Measurements from ENCODE around the gene GAR1.

DNA sequence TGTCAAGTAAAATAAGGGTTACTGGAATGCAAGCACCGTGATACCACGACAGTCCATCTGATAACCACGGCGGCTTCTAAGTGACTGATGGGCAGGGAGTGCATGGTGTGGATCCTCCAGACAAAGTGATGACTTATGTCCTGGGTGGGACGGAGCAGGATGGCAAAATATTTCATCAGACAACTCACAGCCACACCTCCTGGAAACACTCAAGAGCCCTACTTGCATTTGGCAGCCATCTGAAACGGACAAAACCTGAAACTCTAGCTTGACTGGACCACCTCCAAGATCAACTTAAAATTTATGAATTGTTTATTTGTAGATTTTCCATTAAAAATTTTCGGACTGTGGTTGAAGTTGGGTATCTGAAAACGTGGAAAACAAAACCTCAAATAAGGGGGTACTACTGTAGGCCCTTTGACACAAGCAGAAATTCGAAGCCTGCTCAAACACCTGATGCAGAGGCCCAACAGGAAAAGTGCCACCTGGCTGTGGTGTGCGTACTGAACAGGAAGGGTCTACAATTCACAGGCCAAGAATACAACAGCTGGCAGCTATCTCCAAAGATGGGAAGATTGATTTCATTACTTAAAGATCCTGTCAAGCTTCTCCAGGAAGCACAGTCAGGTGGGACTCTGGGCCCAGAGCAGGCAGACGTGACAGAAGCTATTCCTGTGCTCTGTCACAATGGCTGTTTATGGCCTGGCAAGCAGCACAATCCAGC is 58.4 kb downstream of the GAR1 start:
- no peak for TF ChIP-seq POLR2A (IDR thresholded peaks at IDR 0.05; ENCODE audit: low read length)
- TF ChIP-seq POLR2AphosphoS2 (conservative IDR thresholded peaks at IDR 0.05; ENCODE audit: low read length), result no peak
- TF ChIP-seq, protein P1, sequence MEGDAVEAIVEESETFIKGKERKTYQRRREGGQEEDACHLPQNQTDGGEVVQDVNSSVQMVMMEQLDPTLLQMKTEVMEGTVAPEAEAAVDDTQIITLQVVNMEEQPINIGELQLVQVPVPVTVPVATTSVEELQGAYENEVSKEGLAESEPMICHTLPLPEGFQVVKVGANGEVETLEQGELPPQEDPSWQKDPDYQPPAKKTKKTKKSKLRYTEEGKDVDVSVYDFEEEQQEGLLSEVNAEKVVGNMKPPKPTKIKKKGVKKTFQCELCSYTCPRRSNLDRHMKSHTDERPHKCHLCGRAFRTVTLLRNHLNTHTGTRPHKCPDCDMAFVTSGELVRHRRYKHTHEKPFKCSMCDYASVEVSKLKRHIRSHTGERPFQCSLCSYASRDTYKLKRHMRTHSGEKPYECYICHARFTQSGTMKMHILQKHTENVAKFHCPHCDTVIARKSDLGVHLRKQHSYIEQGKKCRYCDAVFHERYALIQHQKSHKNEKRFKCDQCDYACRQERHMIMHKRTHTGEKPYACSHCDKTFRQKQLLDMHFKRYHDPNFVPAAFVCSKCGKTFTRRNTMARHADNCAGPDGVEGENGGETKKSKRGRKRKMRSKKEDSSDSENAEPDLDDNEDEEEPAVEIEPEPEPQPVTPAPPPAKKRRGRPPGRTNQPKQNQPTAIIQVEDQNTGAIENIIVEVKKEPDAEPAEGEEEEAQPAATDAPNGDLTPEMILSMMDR (IDR thresholded peaks at IDR 0.05), result no peak
- no peak for TF ChIP-seq RAD21 (conservative IDR thresholded peaks at IDR 0.05 in 1 of 2, IDR thresholded peaks at IDR 0.05 in 1 of 2)
- no peak for TF ChIP-seq MAZ (IDR thresholded peaks at IDR 0.05; ENCODE audit: borderline replicate concordance, low read depth, low read length)

All from A549 (cell line).